Neural cell (in vitro differentiated cells): Measurements from ENCODE around the gene GLI3. TPM values are rescaled to one million over a fixed set of nuclear protein-coding genes. Genes with fewer than 3 reads are reported as not detected.

Experiments
- H2AFZ ChIP-seq: fragments of 200-600, 300-800 bp; sonication (generic), shearing (Covaris generic); 2 replicates; pipeline ENCODE4 v1.6.0; 2014; ENCODE audit warnings: low read depth, mild to moderate bottlenecking, antibody characterized with exemption, low read length, moderate library complexity
- H3F3A ChIP-seq: fragments of 200-600 bp; shearing (Covaris generic); 2 replicates; pipeline ENCODE4 v1.6.1; 2016; ENCODE audit warnings: mild to moderate bottlenecking, moderate library complexity, mixed read lengths, antibody characterized with exemption, low read length; ENCODE audit not compliant: insufficient read depth, poor library complexity, severe bottlenecking
- H3K27ac ChIP-seq: fragments of 200-600, 300-800 bp; sonication (generic), shearing (Covaris generic); 2 replicates; pipeline ENCODE4 v1.5.1; 2014; ENCODE audit warnings: mild to moderate bottlenecking, low read length, moderate library complexity
- H3K27me3 ChIP-seq: fragments of 300-800, 200-600 bp; sonication (generic), shearing (Covaris generic); 2 replicates; pipeline ENCODE4 v1.6.0; 2014; ENCODE audit warnings: mild to moderate bottlenecking, low read depth, low read length, moderate library complexity; ENCODE audit not compliant: insufficient read depth
- H3K36me3 ChIP-seq: fragments of 300-800, 200-600 bp; sonication (generic), shearing (Covaris generic); 2 replicates; pipeline ENCODE4 v1.5.1; 2014; ENCODE audit warnings: mild to moderate bottlenecking, antibody characterized with exemption, low read length, moderate library complexity; ENCODE audit not compliant: insufficient read depth
- H3K4me2 ChIP-seq: fragments of 300-800, 200-600 bp; sonication (generic), shearing (Covaris generic); 2 replicates; pipeline ENCODE4 v1.6.0; 2014; ENCODE audit warnings: mild to moderate bottlenecking, low read length
- H3K4me3 ChIP-seq: fragments of 300-800, 200-600 bp; sonication (generic), shearing (Covaris generic); 2 replicates; pipeline ENCODE4 v1.5.1; 2014; ENCODE audit warnings: mild to moderate bottlenecking, low read length, moderate library complexity
- H3K79me2 ChIP-seq: fragments of 200-600 bp; shearing (Covaris generic); replicated peaks from 2 replicates; pipeline ENCODE4 v1.6.0; 2014; ENCODE audit warnings: mild to moderate bottlenecking, low read length, moderate library complexity; ENCODE audit not compliant: insufficient read depth
- H3K9ac ChIP-seq: fragments of 300-800, 200-600 bp; sonication (generic), shearing (Covaris generic); 2 replicates; pipeline ENCODE4 v1.6.1; 2016; ENCODE audit warnings: mild to moderate bottlenecking, low read length, mixed read lengths
- H3K9me2 ChIP-seq: fragments of 200-600 bp; shearing (Covaris generic); 2 replicates; pipeline ENCODE4 v1.6.1; 2016; ENCODE audit warnings: mild to moderate bottlenecking, low read length, mixed read lengths; ENCODE audit not compliant: insufficient read depth
- H3K9me3 ChIP-seq: fragments of 200-600, 300-800 bp; sonication (generic), shearing (Covaris generic); 2 replicates; pipeline ENCODE4 v1.6.1; 2016; ENCODE audit warnings: mild to moderate bottlenecking, mixed run types, low read length, moderate library complexity, mixed read lengths
- H4K20me1 ChIP-seq: fragments of 200-600 bp; shearing (Covaris generic); 2 replicates; pipeline ENCODE4 v1.6.1; 2016; ENCODE audit warnings: mild to moderate bottlenecking, mixed run types; ENCODE audit not compliant: insufficient read depth
- EP300 ChIP-seq: fragments of 450-650 bp; conservative IDR thresholded peaks from 2 replicates; pipeline ENCODE4 v1.6.1; 2014; ENCODE audit warnings: antibody characterized with exemption, mild to moderate bottlenecking, moderate library complexity; ENCODE audit not compliant: poor library complexity, severe bottlenecking
- EZH2 ChIP-seq: fragments of 200-600, 300-800 bp; shearing (Covaris generic), sonication (generic); IDR thresholded peaks from 2 replicates; pipeline ENCODE4 v1.6.1; 2014; ENCODE audit warnings: antibody characterized with exemption, low read length, borderline replicate concordance, mild to moderate bottlenecking; ENCODE audit not compliant: insufficient read depth, poor library complexity, severe bottlenecking
- MXI1 ChIP-seq: fragments of 450-650 bp; conservative IDR thresholded peaks from 2 replicates; pipeline ENCODE4 v1.6.1; 2014; ENCODE audit warnings: antibody characterized with exemption, mild to moderate bottlenecking; ENCODE audit not compliant: poor library complexity, severe bottlenecking
- POLR2AphosphoS5 ChIP-seq: IDR thresholded peaks from 2 replicates; pipeline ENCODE4 v1.6.1; 2012
- RAD21 ChIP-seq: fragments of 450-650 bp; conservative IDR thresholded peaks from 2 replicates; pipeline ENCODE4 v1.6.1; 2014; ENCODE audit warnings: antibody characterized with exemption, mild to moderate bottlenecking, moderate library complexity
- REST ChIP-seq: IDR thresholded peaks from 2 replicates; pipeline ENCODE4 v1.6.1; 2012; ENCODE audit warnings: borderline replicate concordance
- SMC3 ChIP-seq: fragments of 450-650 bp; conservative IDR thresholded peaks from 2 replicates; pipeline ENCODE4 v1.6.1; 2014; ENCODE audit warnings: antibody characterized with exemption, mild to moderate bottlenecking, moderate library complexity; ENCODE audit not compliant: poor library complexity
- TAF1 ChIP-seq: IDR thresholded peaks from 2 replicates; pipeline ENCODE4 v1.6.1; 2012; ENCODE audit warnings: low read depth
- polyA plus RNA-seq: library from polyadenylated mRNA; depleted of rRNA; stranded (reverse); fragments of >200 nt; gene quantifications from 2 replicates; pipeline ENCODE4 v1.2.3, GENCODE V29; 2014
- TF ChIP-seq, protein P1 (sequence below): fragments of 450-650 bp; IDR thresholded peaks from 2 replicates; pipeline ENCODE4 v1.5.1; 2014; ENCODE audit warnings: antibody characterized with exemption, mild to moderate bottlenecking, moderate library complexity; ENCODE audit not compliant: poor library complexity, severe bottlenecking

GLI3 gene
- polyA plus RNA-seq, 1 donor from 2014 or later, result 0.19 TPM

DNA sequence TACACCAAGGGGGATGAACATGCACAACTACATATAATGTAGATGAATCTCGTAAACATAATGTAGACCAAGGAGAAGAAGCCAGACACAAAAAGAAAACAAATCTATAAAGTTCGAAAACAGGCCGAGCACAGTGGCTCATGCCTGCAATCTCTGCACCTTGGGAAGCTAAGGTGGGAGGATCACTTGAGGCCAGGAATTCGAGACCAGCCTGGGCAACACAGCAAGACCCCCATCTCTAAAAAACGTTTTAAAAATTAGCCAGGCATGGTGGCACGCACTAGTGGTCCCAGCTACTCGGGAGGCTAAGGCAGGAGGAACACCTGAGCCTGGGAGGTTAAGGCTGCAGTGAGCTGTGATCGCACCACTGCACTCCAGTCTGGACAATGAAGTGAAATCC lies 68.5 kb downstream of the GLI3 start:
- no peak overlapping the region for H3K4me3 ChIP-seq
- no peaks in the 10 kb centered on the region for H3K27me3 ChIP-seq
- no peak overlapping the region for H3K4me2 ChIP-seq
- no peak overlapping the region for H2AFZ ChIP-seq
- no peaks in the 10 kb centered on the region for H3K9me2 ChIP-seq
- H3K79me2 ChIP-seq, result peaks cover 82% of the 10 kb centered on the region
- no peak overlapping the region for H3K27ac ChIP-seq
- TF ChIP-seq REST (no peak), EP300 (no peak), TAF1 (no peak), SMC3 (no peak), POLR2AphosphoS5 (no peak), MXI1 (no peak), EZH2 (no peak), RAD21 (no peak)
- TF ChIP-seq, protein P1, sequence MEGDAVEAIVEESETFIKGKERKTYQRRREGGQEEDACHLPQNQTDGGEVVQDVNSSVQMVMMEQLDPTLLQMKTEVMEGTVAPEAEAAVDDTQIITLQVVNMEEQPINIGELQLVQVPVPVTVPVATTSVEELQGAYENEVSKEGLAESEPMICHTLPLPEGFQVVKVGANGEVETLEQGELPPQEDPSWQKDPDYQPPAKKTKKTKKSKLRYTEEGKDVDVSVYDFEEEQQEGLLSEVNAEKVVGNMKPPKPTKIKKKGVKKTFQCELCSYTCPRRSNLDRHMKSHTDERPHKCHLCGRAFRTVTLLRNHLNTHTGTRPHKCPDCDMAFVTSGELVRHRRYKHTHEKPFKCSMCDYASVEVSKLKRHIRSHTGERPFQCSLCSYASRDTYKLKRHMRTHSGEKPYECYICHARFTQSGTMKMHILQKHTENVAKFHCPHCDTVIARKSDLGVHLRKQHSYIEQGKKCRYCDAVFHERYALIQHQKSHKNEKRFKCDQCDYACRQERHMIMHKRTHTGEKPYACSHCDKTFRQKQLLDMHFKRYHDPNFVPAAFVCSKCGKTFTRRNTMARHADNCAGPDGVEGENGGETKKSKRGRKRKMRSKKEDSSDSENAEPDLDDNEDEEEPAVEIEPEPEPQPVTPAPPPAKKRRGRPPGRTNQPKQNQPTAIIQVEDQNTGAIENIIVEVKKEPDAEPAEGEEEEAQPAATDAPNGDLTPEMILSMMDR, result no peak
- no peaks in the 10 kb centered on the region for H4K20me1 ChIP-seq
- no peaks in the 10 kb centered on the region for H3K9me3 ChIP-seq
- H3K36me3 ChIP-seq, result no peaks in the 10 kb centered on the region
- H3F3A ChIP-seq, result no peaks in the 10 kb centered on the region
- no peak overlapping the region for H3K9ac ChIP-seq

- Histone ChIP-seq H3K27me3 (no peaks in the 10 kb centered on the region), H2AFZ (no peak overlapping the region), H3K79me2 (peaks cover 79% of the 10 kb centered on the region), H3K9me3 (no peaks in the 10 kb centered on the region), H4K20me1 (no peaks in the 10 kb centered on the region), H3K4me2 (no peak overlapping the region), H3K4me3 (no peak overlapping the region), H3F3A (no peaks in the 10 kb centered on the region), H3K36me3 (no peaks in the 10 kb centered on the region), H3K9ac (no peak overlapping the region), H3K9me2 (no peaks in the 10 kb centered on the region), H3K27ac (no peak overlapping the region)
- TF ChIP-seq EZH2 (no peak), RAD21 (no peak), POLR2AphosphoS5 (no peak), SMC3 (no peak), MXI1 (no peak), EP300 (no peak), REST (no peak), TAF1 (no peak)
- TF ChIP-seq, protein P1, result no peak
Measured at GRCh38 chr7:42167631-42168236, 69.3 kb downstream of the GLI3 start.
